GM12875 (cell line): ENCODE data around the gene ZNF33A.
"Not testable (repeated sequence)": the region's sequence is repeated elsewhere in the genome, so short reads cannot be mapped to it uniquely, and the experiment has no call there.

Source experiments
- H3K4me3 ChIP-seq: one replicate; pipeline ENCODE4 v1.5.1; 2011; ENCODE audit warnings: low read depth, low read length, control low read depth
- CTCF ChIP-seq: IDR thresholded peaks from 2 replicates; pipeline ENCODE4 v1.5.1; 2011; ENCODE audit warnings: low read depth, mild to moderate bottlenecking, control low read depth, inconsistent platforms, low read length, moderate library complexity, borderline replicate concordance; ENCODE audit not compliant: insufficient read depth

ZNF33A gene

GRCh38 chr10:37991655-37992054 is 18.8 kb upstream of the ZNF33A start:
- H3K4me3 ChIP-seq, result no peak overlapping the region
- no peak for TF ChIP-seq CTCF

GRCh38 chr10:37992083-37992482 is 18.4 kb upstream of the ZNF33A start:
- H3K4me3 ChIP-seq, result no peak overlapping the region
- no peak for TF ChIP-seq CTCF

GRCh38 chr10:37998920-37999319 is 11.6 kb upstream of the ZNF33A start:
- not testable (repeated sequence) for H3K4me3 ChIP-seq

- not testable (repeated sequence) for H3K4me3 ChIP-seq
Observed at GRCh38 chr10:38000474-38000873, 10.0 kb upstream of the ZNF33A start.

- H3K4me3 ChIP-seq, result no peak overlapping the region
- TF ChIP-seq CTCF, result no peak
Observed at GRCh38 chr10:38003026-38003425, 7.4 kb upstream of the ZNF33A start.

GRCh38 chr10:38003588-38003987 is 6.9 kb upstream of the ZNF33A start:
- no peak for TF ChIP-seq CTCF
- H3K4me3 ChIP-seq, result no peak overlapping the region

GRCh38 chr10:38007551-38007950 is 2.9 kb upstream of the ZNF33A start:
- no peak overlapping the region for H3K4me3 ChIP-seq

GRCh38 chr10:38007991-38008390 is 2.5 kb upstream of the ZNF33A start:
- TF ChIP-seq CTCF, result no peak
- H3K4me3 ChIP-seq, result no peak overlapping the region

More at GRCh38 chr10:38007551-38007950, 2.9 kb upstream of the ZNF33A start:
- TF ChIP-seq CTCF, result no peak
